ENCODE data around the gene ITPR1.
A peak's percentile ranks its signal among the peaks of the same experiment; 100 is the strongest.

GRCh38 chr3:4584456-4585249 lies 91.5 kb downstream of the ITPR1 start:
- TF ChIP-seq CTCF (conservative IDR thresholded peaks at IDR 0.05; ENCODE audit: low read depth in 2 of 2) = 0 out of 4 replicates have a peak, but pooled peaks of 1 of the 2 experiments have one; percentile 6
- TF ChIP-seq POLR2AphosphoS5 (IDR thresholded peaks at IDR 0.05; ENCODE audit: low read depth) = no peak
- no peak for TF ChIP-seq EZH2phosphoT487 (IDR thresholded peaks at IDR 0.05; ENCODE audit: unreplicated experiment)
- TF ChIP-seq EZH2 (IDR thresholded peaks at IDR 0.05; ENCODE audit: low read depth, unreplicated experiment) = no peak
- no peak for TF ChIP-seq JUNB (IDR thresholded peaks at IDR 0.05; ENCODE audit: unreplicated experiment)
- TF ChIP-seq CREB1 (CRISPR knock-in tag; IDR thresholded peaks at IDR 0.05; ENCODE audit: low read depth) = no peak
- TF ChIP-seq REST (IDR thresholded peaks at IDR 0.05; ENCODE audit: unreplicated experiment) = no peak

Data from GM23338 (cell line).